Colon (tissue), 2 donors: ENCODE results near the gene BEND5.

Source experiments
- FAIRE-seq: peaks from 2 replicates; lab custom pipeline; 2012; peaks lifted over from hg19 to GRCh38; lab: Jason Lieb, UNC
- donor health status: control.
- donor health status: control.

The BEND5 gene

DNA sequence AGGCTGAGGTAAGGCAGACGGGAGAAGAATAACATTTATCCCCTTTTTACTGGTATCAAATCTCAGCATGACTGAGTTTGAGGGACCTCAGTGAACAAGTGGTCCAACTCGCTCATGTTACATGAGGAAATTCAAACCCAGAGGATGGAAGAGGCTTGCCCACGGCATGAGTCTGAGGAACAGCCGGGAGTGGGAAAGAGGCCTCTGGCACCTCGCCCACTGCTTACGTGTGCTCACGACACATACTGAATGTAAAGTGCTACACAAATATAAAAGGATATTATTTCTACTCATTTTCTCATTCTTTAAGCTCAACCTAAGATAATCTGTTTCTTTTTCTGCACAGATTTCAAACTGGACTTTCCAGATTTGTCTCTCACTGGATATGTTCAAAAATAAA, 14.7 kb downstream of the BEND5 start:
- FAIRE-seq, result no peak

DNA sequence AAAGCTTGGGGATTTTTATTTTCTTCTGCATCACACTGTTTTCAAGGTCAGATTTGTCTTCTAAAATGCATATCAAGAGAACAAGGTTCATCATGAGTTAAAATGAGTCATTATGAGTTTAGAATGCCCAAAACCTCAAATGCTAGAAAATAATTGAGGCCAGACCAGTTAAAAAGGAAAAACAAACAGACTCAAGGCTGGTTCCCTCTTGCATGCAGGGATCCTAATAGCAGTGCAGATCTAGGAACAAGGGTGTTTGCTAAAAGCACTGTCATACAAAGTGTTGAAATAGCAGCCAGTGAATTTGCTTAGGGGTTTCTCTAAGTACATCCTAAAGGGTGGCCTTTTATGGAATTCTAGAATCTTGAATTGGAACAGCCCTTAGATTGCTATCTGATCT, 15.3 kb downstream of the BEND5 start:
- no peak for FAIRE-seq

DNA sequence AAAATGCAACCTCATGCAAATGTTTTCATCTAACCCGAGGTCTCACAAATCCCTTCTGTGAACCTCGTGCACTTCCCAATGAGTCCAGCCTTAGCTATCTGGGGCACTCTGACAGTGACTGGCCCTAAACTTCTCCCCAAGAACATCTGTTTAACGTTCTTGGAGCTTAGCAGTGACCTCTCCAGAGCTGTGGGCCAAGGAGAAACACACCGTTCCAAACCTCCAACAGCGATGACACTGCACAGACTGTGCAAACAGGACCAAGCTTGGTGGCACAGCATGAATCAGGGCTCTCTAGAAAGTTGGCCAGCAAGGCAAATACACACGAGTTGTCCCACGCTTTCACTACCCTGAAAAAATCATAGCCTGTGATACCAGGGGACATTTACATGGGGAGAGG, 15.8 kb downstream of the BEND5 start:
- no peak for FAIRE-seq

GRCh38 chr1:48758976-48759375, 17.7 kb downstream of the BEND5 start:
- no peak for FAIRE-seq

DNA sequence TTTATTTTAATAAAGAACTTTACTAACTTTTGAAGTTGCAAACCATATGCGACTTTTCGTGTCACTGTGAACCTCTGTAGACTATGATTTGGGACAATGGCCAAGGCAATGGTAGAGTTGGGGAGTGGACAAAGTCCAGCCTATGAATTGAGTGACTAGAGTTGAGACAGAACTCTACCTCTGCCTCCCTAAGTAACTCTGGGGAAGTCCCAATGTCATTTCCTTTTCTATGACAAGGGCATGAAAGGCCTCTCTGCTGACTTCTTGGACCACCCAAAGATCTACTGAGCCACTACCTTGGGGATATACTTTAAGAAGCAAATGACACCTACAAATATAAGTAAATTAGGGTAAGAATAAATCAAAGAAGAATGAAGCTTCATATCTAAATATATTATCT, 19.3 kb downstream of the BEND5 start:
- FAIRE-seq, result no peak

- no peak for FAIRE-seq
Measured at GRCh38 chr1:48756683-48757316, 19.9 kb downstream of the BEND5 start.

DNA sequence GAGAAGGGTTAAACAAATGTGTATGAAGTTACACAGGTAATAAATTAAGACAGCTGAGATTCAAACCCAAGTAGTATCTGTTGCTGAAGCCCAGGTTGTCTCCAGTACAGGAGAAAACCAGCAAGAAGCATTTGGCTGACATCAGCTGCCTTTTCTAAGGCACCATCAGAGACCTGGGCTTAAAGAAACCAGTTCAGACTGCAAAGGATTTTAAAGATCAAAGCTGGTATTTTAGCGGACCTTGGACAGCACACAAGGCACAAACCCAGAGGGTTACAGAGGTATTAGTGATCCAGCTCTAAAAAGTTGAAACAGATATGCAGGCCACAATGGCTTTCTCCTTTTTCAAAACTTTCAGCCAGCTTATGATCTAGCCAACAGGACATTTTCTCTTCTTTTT, 23.4 kb downstream of the BEND5 start:
- FAIRE-seq, result no peak

DNA sequence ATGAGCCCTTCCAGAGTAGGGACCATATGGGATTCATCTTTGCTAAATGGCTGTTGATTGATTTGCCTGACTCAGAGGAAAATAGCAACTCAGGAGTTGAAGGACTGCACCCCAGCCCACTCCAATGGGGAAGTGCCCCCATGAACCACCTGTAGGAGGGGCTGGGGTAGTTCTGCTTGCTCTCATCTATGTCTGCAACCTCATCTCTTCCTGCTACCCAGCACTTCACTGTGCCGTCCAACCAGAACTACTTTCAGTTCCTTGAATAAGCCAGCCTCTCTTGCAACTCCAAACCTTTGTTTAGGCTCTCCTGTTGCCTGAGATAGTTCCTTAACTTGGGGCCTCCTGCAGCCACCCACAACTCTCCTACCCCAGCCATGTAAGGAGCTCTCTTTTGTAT, 26.6 kb downstream of the BEND5 start:
- FAIRE-seq, result no peak

DNA sequence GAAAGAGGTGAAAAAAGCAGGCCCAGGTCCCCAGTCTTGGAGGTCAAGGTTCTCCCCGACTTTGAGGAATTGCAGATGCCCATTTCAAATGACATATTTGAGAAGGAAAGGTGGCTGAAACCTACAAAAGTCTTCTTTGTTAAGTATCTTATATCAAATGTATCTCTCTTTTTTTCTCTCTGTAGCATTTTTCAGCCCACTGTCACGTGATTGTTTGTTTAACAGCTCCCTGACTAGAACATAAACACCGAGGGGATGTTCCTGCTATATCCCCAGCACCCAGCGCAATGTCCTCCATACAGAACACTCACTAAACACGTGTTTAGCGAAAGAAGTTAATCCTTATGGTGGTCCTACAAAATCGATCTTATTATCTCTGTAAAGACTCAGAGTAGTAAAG, 27.6 kb downstream of the BEND5 start:
- no peak for FAIRE-seq

DNA sequence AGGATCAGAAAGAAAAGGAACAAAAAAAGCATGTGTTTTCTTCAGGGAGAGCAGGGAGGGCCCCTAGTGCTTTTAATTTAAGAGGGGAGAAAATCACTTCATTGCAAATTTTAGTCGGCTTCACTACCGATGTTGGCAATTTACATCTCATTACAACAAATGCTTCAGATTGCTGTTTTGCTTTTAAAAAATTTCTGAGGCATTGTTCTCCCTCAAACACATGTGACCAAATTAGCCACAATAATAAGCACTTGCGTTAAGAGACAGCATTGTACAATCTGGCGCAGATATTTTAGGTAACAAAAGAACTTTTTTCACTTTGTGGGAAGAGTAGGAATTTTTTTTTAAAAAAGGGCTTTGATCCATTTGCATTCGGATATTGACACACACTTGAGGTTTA, 29.8 kb downstream of the BEND5 start:
- FAIRE-seq, result no peak

- FAIRE-seq, result no peak
Measured at GRCh38 chr1:48744032-48744431, 32.7 kb downstream of the BEND5 start.

- no peak for FAIRE-seq
Measured at GRCh38 chr1:48743480-48743879, 33.2 kb downstream of the BEND5 start.

GRCh38 chr1:48741380-48741779, 35.3 kb downstream of the BEND5 start:
- no peak for FAIRE-seq

DNA sequence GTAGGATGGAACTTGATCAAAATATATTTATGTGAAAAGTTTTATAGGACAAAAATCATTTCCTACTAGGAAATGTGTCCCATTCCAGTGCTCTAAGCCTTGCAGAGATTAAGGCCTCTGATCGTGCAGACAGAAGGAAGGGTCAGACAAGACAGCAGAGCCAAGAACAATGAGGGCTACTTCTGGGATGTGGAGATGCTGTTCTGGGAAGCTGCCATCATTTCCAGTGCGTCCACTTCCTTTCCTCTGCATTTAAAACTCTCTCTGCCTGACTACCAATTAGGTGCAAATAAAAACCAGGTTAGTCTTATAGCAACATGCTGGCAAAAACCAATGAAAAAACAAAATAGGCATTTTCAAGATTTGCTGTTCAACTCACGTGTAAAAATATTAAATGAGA, 36.1 kb downstream of the BEND5 start:
- no peak for FAIRE-seq

DNA sequence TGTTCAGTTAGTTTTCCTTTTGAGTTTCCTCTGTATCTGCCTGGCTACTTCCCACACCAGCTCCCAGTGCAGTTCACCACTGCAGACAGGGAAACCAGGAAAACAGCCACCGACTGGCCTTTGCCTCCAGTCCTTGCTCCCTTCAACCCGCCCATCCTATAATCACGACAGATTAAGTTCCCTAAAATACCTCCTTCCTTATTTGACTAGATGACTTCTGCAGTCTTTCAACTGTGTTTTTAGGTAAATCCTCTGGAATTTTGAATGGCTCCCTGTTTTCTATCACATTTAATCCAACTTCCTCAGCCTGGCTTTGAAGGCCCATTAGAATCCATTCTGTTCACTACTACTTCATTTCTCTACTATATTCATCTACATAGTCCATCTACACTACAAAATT, 37.6 kb downstream of the BEND5 start:
- no peak for FAIRE-seq

GRCh38 chr1:48738356-48738755, 38.3 kb downstream of the BEND5 start:
- no peak for FAIRE-seq

DNA sequence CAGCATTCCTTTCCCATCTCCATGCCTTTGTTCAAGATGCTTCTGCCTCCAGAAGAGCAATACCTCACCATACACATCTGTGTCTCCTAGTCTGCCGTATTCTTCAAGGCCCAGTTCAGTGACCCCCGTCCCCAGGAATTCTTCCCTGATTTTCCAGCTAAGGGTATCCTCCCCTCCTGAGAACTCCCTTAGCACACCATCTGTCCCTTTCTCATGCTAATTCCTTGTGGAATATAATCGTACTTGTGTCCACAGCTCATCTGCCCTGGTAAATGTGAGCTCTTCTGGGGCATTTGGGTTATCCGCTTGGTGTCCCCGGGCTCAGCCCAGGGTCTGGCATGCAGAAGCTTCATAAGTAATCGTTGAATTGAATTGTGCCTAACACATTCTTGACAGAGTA, 40.9 kb downstream of the BEND5 start:
- no peak for FAIRE-seq

- no peak for FAIRE-seq
Measured at GRCh38 chr1:48730164-48730910, 46.4 kb downstream of the BEND5 start.

GRCh38 chr1:48728584-48728983, 48.1 kb downstream of the BEND5 start:
- FAIRE-seq, result no peak

DNA sequence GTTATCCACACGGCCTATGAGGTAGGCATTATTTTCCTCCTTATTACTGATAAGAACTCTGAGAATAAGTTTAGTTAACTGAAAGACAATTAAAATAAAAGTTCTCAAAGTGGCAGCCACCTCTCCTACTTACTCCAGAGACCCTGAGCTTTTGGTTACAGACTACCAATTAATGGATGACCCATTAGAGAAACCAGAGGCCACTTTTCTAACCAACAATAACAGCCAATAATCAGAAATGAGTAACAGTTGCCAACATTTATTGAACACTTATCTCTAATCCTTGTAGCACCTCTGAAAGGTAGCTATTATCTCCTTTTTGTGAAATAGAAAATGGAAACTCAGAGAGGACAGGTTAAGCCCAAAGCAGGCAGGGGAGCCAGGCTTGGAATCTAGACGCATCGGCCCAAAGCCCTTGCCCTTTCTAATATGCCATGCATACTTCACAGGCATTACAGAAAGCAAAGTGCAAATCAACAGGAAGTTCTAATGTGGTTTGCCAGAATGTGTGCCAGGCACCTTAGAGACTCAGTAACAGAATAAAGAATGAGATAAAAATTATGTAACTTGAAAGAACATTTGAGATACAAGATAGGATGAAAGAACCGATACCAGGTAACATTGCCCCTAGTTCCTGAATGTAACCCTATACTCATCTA, 50.0 kb downstream of the BEND5 start:
- FAIRE-seq, result no peak

DNA sequence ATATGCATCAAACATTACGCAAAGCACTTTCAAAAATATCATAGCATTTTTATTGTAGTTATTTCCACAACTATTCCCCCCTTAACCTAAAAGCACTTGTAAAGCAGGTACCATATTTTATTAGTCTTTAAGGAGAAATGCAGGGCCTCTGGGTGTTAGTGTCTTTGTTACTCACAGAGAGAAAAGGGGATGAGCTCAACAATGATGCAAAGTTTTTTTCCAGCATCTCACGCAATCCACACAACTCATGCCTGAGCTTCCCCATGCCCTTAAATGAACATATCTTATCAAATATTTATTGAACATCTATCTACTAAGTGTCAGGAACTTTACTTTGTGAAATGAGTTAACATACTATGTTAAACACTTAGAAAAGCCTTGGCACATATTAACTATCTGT, 50.6 kb downstream of the BEND5 start:
- FAIRE-seq, result no peak

DNA sequence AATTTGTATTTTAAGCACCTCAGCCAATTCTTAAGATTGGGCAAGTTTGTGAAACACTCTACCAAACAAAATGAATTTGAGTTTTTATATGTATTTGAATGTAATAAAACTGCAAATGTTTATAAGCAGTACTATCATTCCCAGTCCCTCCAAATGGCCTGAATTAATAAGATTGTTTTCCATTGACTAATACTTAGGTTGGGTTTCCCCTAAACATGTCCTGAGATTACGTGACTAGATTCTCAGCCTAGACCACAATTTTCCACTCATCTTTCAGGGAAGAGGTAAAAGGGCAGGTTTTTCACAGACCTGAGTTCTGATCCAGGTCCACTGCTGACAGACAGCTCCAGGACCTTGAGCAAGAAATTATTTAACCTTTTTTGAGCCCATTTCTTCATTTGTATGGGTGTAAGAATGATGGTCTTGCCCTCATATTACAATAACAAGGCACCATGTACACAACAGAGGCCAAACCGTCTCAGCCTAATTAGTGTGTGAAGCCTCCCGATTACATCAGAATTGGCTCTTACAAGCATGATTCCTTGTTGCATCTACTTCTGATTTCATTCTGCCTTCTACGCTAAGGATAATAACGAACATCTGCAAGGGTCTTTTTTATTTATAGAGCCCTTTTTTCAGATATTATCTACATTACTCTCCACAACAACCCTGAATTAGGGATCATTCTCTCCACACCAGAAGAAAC, 51.2 kb downstream of the BEND5 start:
- no peak for FAIRE-seq

GRCh38 chr1:48720929-48721328, 55.8 kb downstream of the BEND5 start:
- FAIRE-seq, result no peak
